WERI-Rb-1 (cell line): ENCODE results near the gene PAK5.

Experiments used
- DNase-seq: peaks from one replicate; pipeline ENCODE4 v3.0.0-alpha.2; 2020
- H3K27ac ChIP-seq: fragments of 250-450 bp; sonication (Bioruptor Pico); 2 replicates; pipeline ENCODE4 v1.5.1; 2020; ENCODE audit warnings: mild to moderate bottlenecking, moderate library complexity
- H3K27me3 ChIP-seq: fragments of 250-450 bp; sonication (Bioruptor Pico); 2 replicates; pipeline ENCODE4 v1.5.1; 2021; ENCODE audit warnings: mild to moderate bottlenecking, low read depth, moderate library complexity; ENCODE audit not compliant: insufficient read depth, severe bottlenecking
- H3K36me3 ChIP-seq: fragments of 250-450 bp; sonication (Bioruptor Pico); 2 replicates; pipeline ENCODE4 v1.5.1; 2020; ENCODE audit warnings: mild to moderate bottlenecking, moderate library complexity
- H3K4me3 ChIP-seq: 2 replicates; pipeline ENCODE4 v1.5.1; 2011; ENCODE audit warnings: low read depth, mild to moderate bottlenecking, control low read depth, low read length
- H3K9me3 ChIP-seq: fragments of 250-450 bp; sonication (Bioruptor Pico); 2 replicates; pipeline ENCODE4 v1.5.1; 2021; ENCODE audit warnings: mild to moderate bottlenecking, moderate library complexity; ENCODE audit not compliant: severe bottlenecking
- TF ChIP-seq, protein P1 (sequence below): IDR thresholded peaks from 2 replicates; pipeline ENCODE4 v1.5.1; 2011; ENCODE audit warnings: low read depth, mild to moderate bottlenecking, control low read depth, inconsistent platforms, low read length

PAK5 gene

DNA sequence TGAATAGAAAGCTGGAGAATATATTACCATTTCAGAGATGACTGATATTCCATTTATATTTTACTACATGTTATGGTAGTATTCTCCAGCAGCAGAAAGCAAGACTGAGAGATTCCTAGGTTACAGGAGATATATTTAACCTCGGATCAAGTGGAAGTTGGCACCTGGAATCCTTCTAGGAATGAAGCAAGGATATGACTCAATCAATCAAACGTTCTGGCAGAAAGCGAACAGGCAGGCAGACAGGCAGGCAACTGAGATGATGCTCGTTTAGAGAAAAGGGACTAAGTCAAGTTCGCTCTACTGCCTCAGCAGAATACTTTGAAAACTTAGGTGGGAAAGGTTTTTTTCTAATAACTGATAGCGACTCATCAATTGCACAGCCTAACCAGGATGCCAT, 46.2 kb downstream of the PAK5 start:
- H3K9me3 ChIP-seq = no peaks in the 10 kb centered on the region
- H3K27ac ChIP-seq = no peak overlapping the region
- no peak overlapping the region for H3K4me3 ChIP-seq
- DNase-seq = no peak
- TF ChIP-seq, protein P1, sequence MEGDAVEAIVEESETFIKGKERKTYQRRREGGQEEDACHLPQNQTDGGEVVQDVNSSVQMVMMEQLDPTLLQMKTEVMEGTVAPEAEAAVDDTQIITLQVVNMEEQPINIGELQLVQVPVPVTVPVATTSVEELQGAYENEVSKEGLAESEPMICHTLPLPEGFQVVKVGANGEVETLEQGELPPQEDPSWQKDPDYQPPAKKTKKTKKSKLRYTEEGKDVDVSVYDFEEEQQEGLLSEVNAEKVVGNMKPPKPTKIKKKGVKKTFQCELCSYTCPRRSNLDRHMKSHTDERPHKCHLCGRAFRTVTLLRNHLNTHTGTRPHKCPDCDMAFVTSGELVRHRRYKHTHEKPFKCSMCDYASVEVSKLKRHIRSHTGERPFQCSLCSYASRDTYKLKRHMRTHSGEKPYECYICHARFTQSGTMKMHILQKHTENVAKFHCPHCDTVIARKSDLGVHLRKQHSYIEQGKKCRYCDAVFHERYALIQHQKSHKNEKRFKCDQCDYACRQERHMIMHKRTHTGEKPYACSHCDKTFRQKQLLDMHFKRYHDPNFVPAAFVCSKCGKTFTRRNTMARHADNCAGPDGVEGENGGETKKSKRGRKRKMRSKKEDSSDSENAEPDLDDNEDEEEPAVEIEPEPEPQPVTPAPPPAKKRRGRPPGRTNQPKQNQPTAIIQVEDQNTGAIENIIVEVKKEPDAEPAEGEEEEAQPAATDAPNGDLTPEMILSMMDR = no peak
- no peaks in the 10 kb centered on the region for H3K27me3 ChIP-seq
- no peaks in the 10 kb centered on the region for H3K36me3 ChIP-seq

DNA sequence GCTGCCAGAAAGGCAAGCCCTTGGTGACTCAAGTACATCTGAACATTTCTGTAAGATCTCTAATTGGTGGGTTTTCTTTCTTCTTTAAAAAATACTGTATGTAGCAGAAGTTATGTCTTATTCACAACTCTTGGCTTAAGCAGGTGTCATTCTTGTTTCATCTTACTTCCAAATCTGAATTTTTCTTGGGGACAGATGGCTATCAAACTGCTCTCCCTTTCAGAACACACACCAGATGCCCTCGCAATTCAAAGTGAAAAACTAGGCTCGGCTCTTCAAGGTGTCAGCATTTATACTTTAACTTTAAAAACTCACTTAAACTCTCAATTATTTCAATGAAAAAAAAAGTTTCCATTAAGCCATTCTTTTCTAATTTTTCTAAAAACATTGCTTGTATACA, 49.7 kb downstream of the PAK5 start:
- no peak overlapping the region for H3K27ac ChIP-seq
- DNase-seq = no peak
- TF ChIP-seq, protein P1 = no peak
- H3K36me3 ChIP-seq = no peaks in the 10 kb centered on the region
- no peaks in the 10 kb centered on the region for H3K9me3 ChIP-seq
- no peak overlapping the region for H3K4me3 ChIP-seq
- no peaks in the 10 kb centered on the region for H3K27me3 ChIP-seq

DNA sequence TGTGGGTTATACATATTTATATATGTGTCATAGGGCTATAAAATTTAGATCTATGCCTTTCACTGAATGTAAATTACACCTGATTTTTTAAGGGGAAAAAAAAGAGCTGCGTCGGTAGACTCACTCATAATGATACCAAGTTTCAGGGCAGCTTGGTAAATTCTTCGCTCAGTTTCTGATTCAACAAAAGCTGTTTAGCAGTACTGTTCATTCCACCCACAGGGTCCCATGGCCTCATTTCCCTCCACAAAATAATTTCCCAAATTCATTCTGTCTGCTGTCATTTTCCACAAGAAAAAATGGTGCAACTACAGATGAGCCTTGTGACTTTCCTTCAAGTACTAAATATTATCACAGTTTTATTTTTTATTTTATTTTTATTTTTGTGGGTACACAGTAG, 63.7 kb downstream of the PAK5 start:
- Histone ChIP-seq H3K27ac (no peak overlapping the region), H3K4me3 (no peak overlapping the region), H3K36me3 (no peaks in the 10 kb centered on the region), H3K27me3 (no peaks in the 10 kb centered on the region), H3K9me3 (no peaks in the 10 kb centered on the region)
- TF ChIP-seq, protein P1 = no peak
- no peak for DNase-seq

DNA sequence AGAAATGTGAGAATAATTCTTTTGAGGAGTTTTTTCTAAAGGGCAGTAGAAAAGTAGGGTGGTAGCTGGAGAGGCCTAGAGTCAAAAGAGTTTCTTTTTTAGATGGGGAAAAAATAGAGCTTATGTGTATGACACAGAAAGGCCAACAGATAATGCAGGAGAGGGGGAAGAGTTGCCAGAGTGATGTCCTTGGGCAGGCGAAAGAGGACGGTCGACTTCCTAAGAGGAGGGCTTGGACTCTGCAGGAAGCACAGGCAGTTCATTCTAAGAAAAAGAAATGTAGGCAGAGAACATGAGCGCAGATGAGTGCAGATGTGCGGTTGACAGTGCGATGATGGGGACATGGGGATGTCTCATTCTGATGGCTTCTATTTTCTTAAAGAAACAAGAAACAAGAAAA, 68.9 kb downstream of the PAK5 start:
- TF ChIP-seq, protein P1 = no peak
- no peak for DNase-seq
- Histone ChIP-seq H3K4me3 (no peak overlapping the region), H3K27me3 (no peaks in the 10 kb centered on the region), H3K27ac (no peak overlapping the region), H3K36me3 (no peaks in the 10 kb centered on the region), H3K9me3 (no peaks in the 10 kb centered on the region)

DNA sequence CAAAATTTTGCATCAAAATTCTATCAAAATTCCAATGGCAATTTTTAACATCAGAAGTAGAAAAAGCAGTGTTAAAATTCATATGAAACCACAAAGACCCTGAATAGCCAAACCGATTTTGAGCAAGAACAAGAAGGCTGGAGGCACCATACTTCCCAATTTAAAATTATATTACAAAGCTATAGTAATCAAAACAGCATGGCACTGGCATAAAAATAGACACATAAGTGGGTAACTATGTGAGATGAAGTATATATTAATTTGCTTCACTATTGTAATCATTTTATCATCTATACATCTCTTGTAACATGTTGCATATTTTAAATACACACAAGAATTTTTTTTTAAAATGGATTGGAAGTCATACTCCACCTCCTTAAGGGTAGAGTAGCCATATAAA, 77.4 kb downstream of the PAK5 start:
- Histone ChIP-seq H3K27ac (no peak overlapping the region), H3K36me3 (no peaks in the 10 kb centered on the region), H3K9me3 (no peaks in the 10 kb centered on the region), H3K27me3 (no peaks in the 10 kb centered on the region), H3K4me3 (no peak overlapping the region)
- TF ChIP-seq, protein P1 = no peak
- DNase-seq = no peak

DNA sequence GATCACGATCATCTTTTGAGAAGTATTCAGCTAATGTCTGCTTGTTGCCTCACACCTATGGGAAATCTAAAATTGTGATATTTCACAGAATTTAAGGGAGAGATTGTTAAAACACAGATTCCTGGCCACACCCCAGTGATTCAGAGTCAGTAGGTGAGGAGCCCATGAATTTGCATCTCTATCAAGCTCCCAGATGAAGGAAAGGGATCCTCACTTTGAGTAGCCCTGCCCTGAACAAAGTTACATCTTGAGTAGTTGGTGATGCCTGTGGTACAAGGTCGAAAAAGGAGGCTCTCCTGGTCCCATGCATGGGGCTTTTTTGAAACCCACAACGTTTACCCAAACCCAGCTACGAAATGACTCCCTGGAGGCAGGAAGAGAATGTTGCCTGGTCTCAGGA, 79.5 kb downstream of the PAK5 start:
- TF ChIP-seq, protein P1 = no peak
- no peak for DNase-seq
- no peak overlapping the region for H3K4me3 ChIP-seq
- H3K27me3 ChIP-seq = no peaks in the 10 kb centered on the region
- H3K9me3 ChIP-seq = no peaks in the 10 kb centered on the region
- H3K36me3 ChIP-seq = no peaks in the 10 kb centered on the region
- no peak overlapping the region for H3K27ac ChIP-seq
